T47D (cell line): Measurements from ENCODE around the gene MC1R.
"Not testable (repeated sequence)": the region's sequence is repeated elsewhere in the genome, so short reads cannot be mapped to it uniquely, and the experiment has no call there.

ENCODE experiments used
- DNase-seq, 2 experiments: peaks; one replicate each; pipeline versions ENCODE4 v3.0.0 to v3.0.0-alpha.2; 2011 to 2012; ENCODE audit warnings: low read depth in 1 of 2, low spot score in 1 of 2
- JUND ChIP-seq: IDR thresholded peaks from 2 replicates; pipeline ENCODE4 v1.6.1; 2012; ENCODE audit warnings: low read depth
- in situ Hi-C: cut with HindIII; loops from 2 replicates; pipeline ENCODE4 v1.10.0; 2016; ENCODE audit warnings: low sequenced_read_pairs, low pct_unique_long_range_greater_than_20kb

Gene MC1R

GRCh38 chr16:89912143-89912542 is 6.5 kb upstream of the MC1R start:
- TF ChIP-seq JUND, result no peak
- in situ Hi-C loops, result no loop called here
- DNase-seq, result no peak

- TF ChIP-seq JUND, result no peak
- no peak for DNase-seq
- in situ Hi-C loops, result no loop called here
Measured at GRCh38 chr16:89912627-89913026, 6.0 kb upstream of the MC1R start.

- TF ChIP-seq JUND, result no peak
- in situ Hi-C loops, result no loop called here
- no peak for DNase-seq
Measured at GRCh38 chr16:89913408-89914387, 5.0 kb upstream of the MC1R start.

- DNase-seq, in situ Hi-C loops: not testable (repeated sequence)
Measured at GRCh38 chr16:89914642-89915285, 3.9 kb upstream of the MC1R start.

- in situ Hi-C loops, result no loop called here
- no peak for DNase-seq
Measured at GRCh38 chr16:89915303-89916232, 3.1 kb upstream of the MC1R start.

GRCh38 chr16:89917773-89918452 is 749 bp upstream of the MC1R start:
- in situ Hi-C loops, result no loop called here
- TF ChIP-seq JUND, result no peak
- no peak for DNase-seq

More at GRCh38 chr16:89915303-89916232, 3.1 kb upstream of the MC1R start:
- TF ChIP-seq JUND, result no peak

GRCh38 chr16:89919535-89920406 is 1.1 kb downstream of the MC1R start:
- DNase-seq, result no peak
- in situ Hi-C loops, result no loop called here
- no peak for TF ChIP-seq JUND

- no peak for DNase-seq
- no peak for TF ChIP-seq JUND
- in situ Hi-C loops, result no loop called here
Measured at GRCh38 chr16:89920723-89921122, 2.1 kb downstream of the MC1R start.

- in situ Hi-C loops, result no loop called here
- DNase-seq, result no peak
- TF ChIP-seq JUND, result no peak
Measured at GRCh38 chr16:89921131-89921701, 2.6 kb downstream of the MC1R start.

- in situ Hi-C loops, result no loop called here
- TF ChIP-seq JUND, result no peak
- no peak for DNase-seq
Measured at GRCh38 chr16:89921702-89922476, 3.2 kb downstream of the MC1R start.
